Upper lobe of right lung (tissue), 1 donor: ENCODE measurements around the gene GBGT1. TPM values are rescaled to one million over a fixed set of nuclear protein-coding genes. Genes with fewer than 3 reads are reported as not detected.
A peak's percentile ranks its signal among the peaks of the same experiment; 100 is the strongest.

Source experiments
- ATAC-seq: fragments of 200-7000 bp; cut with Tn5 transposase; one replicate; pipeline ENCODE4 v1.9.1; 2020; ENCODE audit warnings: mild to moderate bottlenecking, moderate library complexity
- DNase-seq: peaks from one replicate; pipeline ENCODE4 v3.0.0-alpha.2; 2020
- H3K27ac ChIP-seq: fragments of 200-600 bp; one replicate; pipeline ENCODE4 v1.8.0; 2022
- H3K27me3 ChIP-seq: fragments of 200-600 bp; one replicate; pipeline ENCODE4 v1.8.0; 2022; ENCODE audit warnings: mild to moderate bottlenecking
- H3K36me3 ChIP-seq: fragments of 200-600 bp; one replicate; pipeline ENCODE4 v1.8.0; 2022
- H3K4me1 ChIP-seq: fragments of 200-600 bp; one replicate; pipeline ENCODE4 v1.8.0; 2022
- H3K4me3 ChIP-seq: fragments of 200-600 bp; one replicate; pipeline ENCODE4 v1.8.0; 2022; ENCODE audit warnings: mild to moderate bottlenecking
- H3K9me3 ChIP-seq: fragments of 200-600 bp; one replicate; pipeline ENCODE4 v1.8.0; 2022
- CTCF ChIP-seq: fragments of 200-600 bp; IDR thresholded peaks from one replicate; pipeline ENCODE4 v1.8.0; 2022; ENCODE audit warnings: antibody characterized with exemption
- intact Hi-C: fragments of 100-400 bp; cut with DNase I; formaldehyde crosslinking; loops from one replicate; pipeline ENCODE4 v1.11.0; 2022
- total RNA-seq: library from RNA; stranded (reverse); fragmentation: NEBNext Ultra II Directional; extraction: Animal tissue kit (Norgen Biotek cat#: 25700); gene quantifications from one replicate; pipeline ENCODE4 v1.2.1, GENCODE V29; 2021
- donor health status: DM: no; HTN: yes; CAD: no; lungs with severe emphysema.

GBGT1 gene
- total RNA-seq, 1 donor from 2014 or later, result 27.4 TPM

- H3K4me1 ChIP-seq, result peaks cover 46% of the 10 kb centered on the region
- TF ChIP-seq CTCF, result no peak
- no peak overlapping the region for H3K4me3 ChIP-seq
- peak; percentile 74 for DNase-seq
- intact Hi-C loops, result no loop called here
- H3K9me3 ChIP-seq, result no peaks in the 10 kb centered on the region
- ATAC-seq, result no peak
- H3K36me3 ChIP-seq, result no peaks in the 10 kb centered on the region
- no peaks in the 10 kb centered on the region for H3K27me3 ChIP-seq
- H3K27ac ChIP-seq, result peak overlapping the region; percentile 0
Measured at GRCh38 chr9:133141833-133142595, 21.7 kb downstream of the GBGT1 start.

- DNase-seq (no peak), ATAC-seq (no peak)
- H3K4me3 ChIP-seq, result no peak overlapping the region
- H3K27me3 ChIP-seq, result no peaks in the 10 kb centered on the region
- H3K4me1 ChIP-seq, result peaks cover 51% of the 10 kb centered on the region
- H3K36me3 ChIP-seq, result no peaks in the 10 kb centered on the region
- no peak for TF ChIP-seq CTCF
- H3K27ac ChIP-seq, result no peak overlapping the region
- intact Hi-C loops, result no loop called here
- no peaks in the 10 kb centered on the region for H3K9me3 ChIP-seq
Measured at GRCh38 chr9:133140606-133141005, 23.1 kb downstream of the GBGT1 start.

GRCh38 chr9:133140174-133140505, 23.6 kb downstream of the GBGT1 start:
- peaks cover 56% of the 10 kb centered on the region for H3K4me1 ChIP-seq
- H3K9me3 ChIP-seq, result no peaks in the 10 kb centered on the region
- DNase-seq (no peak), ATAC-seq (no peak)
- no peak for TF ChIP-seq CTCF
- no peak overlapping the region for H3K4me3 ChIP-seq
- intact Hi-C loops, result no loop called here
- H3K36me3 ChIP-seq, result no peaks in the 10 kb centered on the region
- H3K27ac ChIP-seq, result no peak overlapping the region
- H3K27me3 ChIP-seq, result no peaks in the 10 kb centered on the region

- H3K4me1 ChIP-seq, result peaks cover 56% of the 10 kb centered on the region
- no peaks in the 10 kb centered on the region for H3K9me3 ChIP-seq
- no peak for TF ChIP-seq CTCF
- peak; percentile 3 for ATAC-seq
- no peaks in the 10 kb centered on the region for H3K27me3 ChIP-seq
- H3K4me3 ChIP-seq, result no peak overlapping the region
- H3K27ac ChIP-seq, result no peak overlapping the region
- H3K36me3 ChIP-seq, result no peaks in the 10 kb centered on the region
- no peak for DNase-seq
- intact Hi-C loops, result no loop called here
Measured at GRCh38 chr9:133139246-133140173, 24.2 kb downstream of the GBGT1 start.

- TF ChIP-seq CTCF, result no peak
- Histone ChIP-seq H3K36me3 (no peaks in the 10 kb centered on the region), H3K27me3 (no peaks in the 10 kb centered on the region), H3K9me3 (no peaks in the 10 kb centered on the region), H3K27ac (peak overlapping the region; percentile 79), H3K4me3 (no peak overlapping the region), H3K4me1 (peaks cover 62% of the 10 kb centered on the region)
- intact Hi-C loops, result no loop called here
- peak; percentile 88 for DNase-seq
- peak; percentile 54 for ATAC-seq
Measured at GRCh38 chr9:133137451-133138231, 26.1 kb downstream of the GBGT1 start.
